HepG2 (cell line): Measurements from ENCODE around the gene REST. TPM values are rescaled to one million over a fixed set of nuclear protein-coding genes. Genes with fewer than 3 reads are reported as not detected.

Experiments used
- AKAP8 ChIP-seq: sonication (generic); formaldehyde crosslinking; IDR thresholded peaks from 2 replicates; pipeline ENCODE4 v1.5.1; 2020; ENCODE audit warnings: mild to moderate bottlenecking, missing genetic modification reagents
- ARID2 ChIP-seq: sonication (generic); formaldehyde crosslinking; IDR thresholded peaks from 2 replicates; pipeline ENCODE4 v1.8.1; 2022; ENCODE audit warnings: mild to moderate bottlenecking, missing genetic modification reagents, borderline replicate concordance
- ATF4 ChIP-seq, 2 experiments: fragments of 450-650 bp in 1 of 2; sonication (generic) in 1 of 2; formaldehyde crosslinking; IDR thresholded peaks; 2 replicates each; pipeline versions ENCODE4 v1.5.0 to v1.8.0; 2020 to 2022; ENCODE audit warnings: mild to moderate bottlenecking in 1 of 2, missing genetic modification reagents in 1 of 2
- ATF7-NPFF ChIP-seq: sonication (generic); formaldehyde crosslinking; IDR thresholded peaks from 2 replicates; pipeline ENCODE4 v1.8.1; 2023; ENCODE audit warnings: mild to moderate bottlenecking, low read depth, missing genetic modification reagents, moderate library complexity
- DBP ChIP-seq: sonication (generic); formaldehyde crosslinking; IDR thresholded peaks from 2 replicates; pipeline ENCODE4 v1.4.0; 2020; ENCODE audit warnings: missing genetic modification reagents; ENCODE audit errors: not compliant biosample characterization
- FOXJ3 ChIP-seq: sonication (generic); formaldehyde crosslinking; IDR thresholded peaks from 2 replicates; pipeline ENCODE4 v1.4.0; 2020; ENCODE audit warnings: missing genetic modification reagents, mild to moderate bottlenecking, borderline replicate concordance
- GABPA ChIP-seq, 2 experiments: IDR thresholded peaks; 2 replicates each; pipeline ENCODE4 v1.6.1; 2011 to 2016; ENCODE audit warnings: low read depth in 2 of 2, low read length in 1 of 2, missing biosample characterization in 1 of 2, missing genetic modification characterization in 1 of 2
- GABPB1 ChIP-seq: IDR thresholded peaks from 2 replicates; pipeline ENCODE4 v1.6.1; 2016; ENCODE audit warnings: mild to moderate bottlenecking, missing genetic modification reagents, moderate library complexity, missing compliant biosample characterization
- KLF11 ChIP-seq: IDR thresholded peaks from 2 replicates; pipeline ENCODE4 v1.6.1; 2016; ENCODE audit warnings: missing compliant biosample characterization
- MXI1 ChIP-seq: IDR thresholded peaks from 3 replicates; pipeline ENCODE4 v1.6.1; 2012; ENCODE audit warnings: low read depth, low read length, inconsistent platforms, borderline replicate concordance
- NCOA1 ChIP-seq: sonication (generic); formaldehyde crosslinking; IDR thresholded peaks from 2 replicates; pipeline ENCODE4 v1.9.0; 2021; ENCODE audit warnings: missing genetic modification reagents
- NCOR1 ChIP-seq: fragments of 200-600 bp; sonication (generic); IDR thresholded peaks from 2 replicates; pipeline ENCODE4 v1.7.0; 2017; ENCODE audit warnings: antibody characterized with exemption, low read length, borderline replicate concordance
- POGK ChIP-seq: sonication (generic); formaldehyde crosslinking; conservative IDR thresholded peaks from 2 replicates; pipeline ENCODE4 v1.8.0; 2022; ENCODE audit warnings: mild to moderate bottlenecking, moderate library complexity, missing genetic modification reagents
- POGZ ChIP-seq: sonication (generic); formaldehyde crosslinking; IDR thresholded peaks from 2 replicates; pipeline ENCODE4 v1.4.0; 2020; ENCODE audit warnings: mild to moderate bottlenecking, missing genetic modification reagents
- SIN3B ChIP-seq: fragments of 150-350 bp; IDR thresholded peaks from 2 replicates; pipeline ENCODE4 v1.6.1; 2014; ENCODE audit warnings: low read length
- SMARCE1 ChIP-seq: fragments of 450-650 bp; IDR thresholded peaks from 2 replicates; pipeline ENCODE4 v1.6.1; 2017; ENCODE audit warnings: borderline replicate concordance
- TFDP1 ChIP-seq: IDR thresholded peaks from 2 replicates; pipeline ENCODE4 v1.6.1; 2016; ENCODE audit warnings: missing compliant biosample characterization, missing genetic modification reagents, borderline replicate concordance
- YY1 ChIP-seq: IDR thresholded peaks from 2 replicates; pipeline ENCODE4 v1.6.1; 2011; ENCODE audit warnings: low read length, low read depth, moderate library complexity, mild to moderate bottlenecking; ENCODE audit not compliant: insufficient read depth, insufficient replicate concordance
- ZFP37 ChIP-seq: sonication (generic); formaldehyde crosslinking; IDR thresholded peaks from 2 replicates; pipeline ENCODE4 v1.4.0; 2020; ENCODE audit warnings: missing genetic modification reagents, borderline replicate concordance
- ZNF333 ChIP-seq: sonication (generic); formaldehyde crosslinking; IDR thresholded peaks from 2 replicates; pipeline ENCODE4 v1.4.0; 2020; ENCODE audit warnings: mild to moderate bottlenecking, missing genetic modification reagents, borderline replicate concordance
- ZNF460 ChIP-seq: sonication (generic); formaldehyde crosslinking; IDR thresholded peaks from 2 replicates; pipeline ENCODE4 v1.5.1; 2020; ENCODE audit warnings: missing genetic modification reagents, mild to moderate bottlenecking, borderline replicate concordance
- ZNF629 ChIP-seq: sonication (generic); formaldehyde crosslinking; conservative IDR thresholded peaks from 2 replicates; pipeline ENCODE4 v1.5.0; 2020; ENCODE audit warnings: missing genetic modification reagents
- ZNF740 ChIP-seq: sonication (generic); formaldehyde crosslinking; IDR thresholded peaks from 2 replicates; pipeline ENCODE4 v1.4.0; 2020; ENCODE audit warnings: missing genetic modification reagents
- polyA plus RNA-seq, 8 experiments: library from polyadenylated mRNA; depleted of rRNA in 3 of 8; stranded (reverse) in 7 of 8; unstranded in 1 of 8; fragments of >200 nt; fragmentation: Illumina TruSeq in 4 of 8; extraction: Trizol in 4 of 8; gene quantifications; 2 replicates each; pipeline versions ENCODE4 v1.2.1 to v1.2.3, GENCODE V29; 2011 to 2016; ENCODE audit warnings: low read depth in 4 of 8, missing spikeins in 1 of 8, mixed read lengths in 1 of 8; ENCODE audit not compliant: insufficient read depth in 1 of 8
- total RNA-seq, 5 experiments: library from RNA; depleted of rRNA; stranded (reverse); fragments of >200 nt; fragmentation: Illumina TruSeq; extraction: Trizol; gene quantifications; 2 replicates each; pipeline ENCODE4 v1.2.3, GENCODE V29; 2016; ENCODE audit warnings: low read depth in 1 of 5

The REST gene
- total and polyA plus RNA-seq, 2 of the 13 experiments (the other 11 are each of a cell fraction or from before 2014, with no cell fraction given): 12.7 to 22.4 TPM

GRCh38 chr4:56977321-56978012 lies 69.8 kb downstream of the REST start, which contains the start of gene NOA1 (continued):
- TF ChIP-seq TFDP1 (CRISPR knock-in tag) (peak; percentile 34; the same call in 1 of the 2 replicates), ATF4 (CRISPR knock-in tag; IDR thresholded peaks at IDR 0.05) (0 out of 4 replicates have a peak, but pooled peaks of 1 of the 2 experiments have one; percentile 18), DBP (peak; percentile 38), ZFP37 (CRISPR knock-in tag) (no peak), POGK (CRISPR knock-in tag) (peak; percentile 46; the same call in 1 of the 2 replicates), KLF11 (CRISPR knock-in tag) (no peak), SIN3B (no peak), ARID2 (0 out of 2 replicates have a peak, but pooled peaks have one; percentile 15), SMARCE1 (no peak), GABPB1 (CRISPR knock-in tag) (peak; percentile 35; the same call in 1 of the 2 replicates), MXI1 (peak; percentile 87; the same call in 1 of the 3 replicates), ATF7-NPFF (0 out of 2 replicates have a peak, but pooled peaks have one; percentile 33), YY1 (peak; percentile 28), ZNF740 (peak; percentile 54; the same call in 1 of the 2 replicates), ZNF333 (CRISPR knock-in tag) (0 out of 2 replicates have a peak, but pooled peaks have one; percentile 13), POGZ (CRISPR knock-in tag) (peak; percentile 61; the same call in 1 of the 2 replicates), FOXJ3 (CRISPR knock-in tag) (no peak), NCOR1 (no peak), ZNF460 (CRISPR knock-in tag) (peak; percentile 92; the same call in 1 of the 2 replicates), AKAP8 (0 out of 2 replicates have a peak, but pooled peaks have one; percentile 35), NCOA1 (0 out of 2 replicates have a peak, but pooled peaks have one; percentile 12), GABPA (IDR thresholded peaks at IDR 0.05; ENCODE audit: low read depth, low read length) (no peak), GABPA (CRISPR knock-in tag; IDR thresholded peaks at IDR 0.05; ENCODE audit: low read depth) (0 out of 2 replicates have a peak, but pooled peaks have one; percentile 18), ZNF629 (no peak)
